ENCODE data around the gene ZNF740. TPM values are rescaled to one million over a fixed set of nuclear protein-coding genes. Genes with fewer than 3 reads are reported as not detected.
"Not testable (repeated sequence)": the region's sequence is repeated elsewhere in the genome, so short reads cannot be mapped to it uniquely, and the experiment has no call there.

Gene ZNF740
- total and polyA plus RNA-seq, 7 experiments from 2014 or later: 3.6 to 135 (median 45.6) TPM

DNA sequence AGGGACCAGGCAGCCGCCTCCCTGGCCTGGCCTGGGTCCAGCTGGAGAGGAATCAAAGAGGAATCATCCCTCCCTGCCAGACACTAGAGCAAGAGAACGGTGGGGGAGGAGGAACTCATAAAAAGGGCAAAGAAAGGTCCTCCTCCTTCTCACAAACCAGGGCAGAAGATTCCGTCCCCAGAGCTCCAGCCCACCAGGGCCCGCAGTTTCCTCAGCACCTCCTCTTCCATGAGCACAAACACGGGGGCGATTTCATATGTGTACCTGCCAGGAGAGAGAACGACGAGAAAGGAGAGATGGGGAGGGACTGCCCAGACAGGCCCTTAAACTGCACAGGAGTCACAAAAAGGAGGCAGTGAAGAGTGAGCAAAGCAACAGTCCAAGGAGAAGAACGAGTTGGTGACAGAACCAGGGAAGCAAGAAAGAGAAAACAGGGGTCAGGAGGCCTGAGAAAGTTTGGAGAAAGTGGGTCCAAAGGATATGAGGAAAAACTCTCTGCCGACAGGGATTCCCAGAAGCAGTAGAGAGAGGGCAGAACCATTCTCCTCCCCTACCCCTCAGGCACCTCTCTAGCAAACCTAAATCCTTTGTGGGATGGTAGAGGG is 8.7 kb upstream of the ZNF740 start:
- CTCF ChIA-PET: no interaction called here
- DNase-seq (no peak), ATAC-seq (no peak)
- Mint-ChIP-seq H3K9me3 (no peaks in the 10 kb centered on the region), H3K27ac (peak overlapping the region in 1 of 9 donors; percentile 47), H3K4me3 (no peak overlapping the region), H3K36me3 (peaks cover 2 to 40% (median 8%) of the 10 kb centered on the region in 5 donors), H3K4me1 (peaks cover 0 to 11% (median 2%) of the 10 kb centered on the region in 7 donors), H3K27me3 (no peaks in the 10 kb centered on the region)
- Histone ChIP-seq H3K27me3 (ENCODE audit: control insufficient read depth in 2 of 2, insufficient read depth in 2 of 2, low read length in 2 of 2) (no peaks in the 10 kb centered on the region), H3K4me3 (ENCODE audit: low read length) (no peak overlapping the region), H3K36me3 (ENCODE audit: control insufficient read depth in 2 of 3, insufficient read depth in 3 of 3, low read length in 3 of 3) (peaks cover 0 to 23% (median 0%) of the 10 kb centered on the region in 3 experiments), H3K27ac (ENCODE audit: low read depth, low read length) (no peak overlapping the region), H3K4me1 (ENCODE audit: control insufficient read depth in 2 of 2, insufficient read depth in 2 of 2, low read length in 2 of 2) (no peaks in the 10 kb centered on the region), H3K9me3 (ENCODE audit: control insufficient read depth in 2 of 3, low read length in 3 of 3) (no peaks in the 10 kb centered on the region)
- intact Hi-C loops (cut with micrococcal nuclease): no loop called here
- POLR2A ChIA-PET: interaction anchor here (1.9 kb wide), 1 partner anchor 12 kb away, joined by 4 read pairs; no protein-coding TSS in a partner anchor

DNA sequence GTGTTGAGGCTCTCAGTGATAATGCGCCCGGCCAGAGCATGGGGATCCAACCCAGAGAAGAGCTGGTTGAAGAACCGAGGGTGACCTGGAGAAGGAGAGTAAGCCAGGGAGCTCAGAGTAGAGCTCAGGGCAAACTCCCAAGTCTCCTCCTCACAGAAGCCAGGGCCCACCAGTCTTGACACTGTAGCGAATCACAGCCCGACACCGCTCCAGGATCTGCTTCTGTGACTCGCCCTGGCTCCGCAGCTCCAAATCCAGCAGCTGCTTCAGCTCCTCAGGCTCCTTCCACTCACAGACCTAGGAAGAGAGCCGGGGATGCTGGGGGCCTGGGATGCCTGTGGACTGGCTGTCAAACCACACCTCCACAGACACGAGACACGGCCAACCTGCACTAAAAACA is 8.2 kb upstream of the ZNF740 start:
- ChIA-PET CTCF (interaction anchor here (0.6 kb wide), 1 partner anchor 122 kb away, joined by 3 read pairs; no protein-coding TSS in a partner anchor), POLR2A (interaction anchor here (1.9 kb wide), 1 partner anchor 12 kb away, joined by 4 read pairs; no protein-coding TSS in a partner anchor)
- H3K4me3 Mint-ChIP-seq: no peak overlapping the region
- H3K36me3 Mint-ChIP-seq: peaks cover 2 to 36% (median 8%) of the 10 kb centered on the region in 5 donors
- peaks cover 0 to 11% (median 2%) of the 10 kb centered on the region in 7 donors for H3K4me1 Mint-ChIP-seq
- H3K27ac Mint-ChIP-seq: no peak overlapping the region
- no peaks in the 10 kb centered on the region for H3K9me3 Mint-ChIP-seq
- no peak overlapping the region for H3K4me3 ChIP-seq (ENCODE audit: low read length)
- H3K9me3 ChIP-seq (ENCODE audit: control insufficient read depth in 2 of 3, low read length in 3 of 3): no peaks in the 10 kb centered on the region
- DNase-seq (no peak), ATAC-seq (no peak)
- H3K27me3 Mint-ChIP-seq: no peaks in the 10 kb centered on the region
- intact Hi-C loops (cut with micrococcal nuclease): no loop called here
- no peaks in the 10 kb centered on the region for H3K4me1 ChIP-seq (ENCODE audit: control insufficient read depth in 2 of 2, insufficient read depth in 2 of 2, low read length in 2 of 2)
- no peaks in the 10 kb centered on the region for H3K27me3 ChIP-seq (ENCODE audit: control insufficient read depth in 2 of 2, insufficient read depth in 2 of 2, low read length in 2 of 2)
- peaks cover 0 to 23% (median 0%) of the 10 kb centered on the region in 3 experiments for H3K36me3 ChIP-seq (ENCODE audit: control insufficient read depth in 2 of 3, insufficient read depth in 3 of 3, low read length in 3 of 3)
- H3K27ac ChIP-seq (ENCODE audit: low read depth, low read length): no peak overlapping the region

DNA sequence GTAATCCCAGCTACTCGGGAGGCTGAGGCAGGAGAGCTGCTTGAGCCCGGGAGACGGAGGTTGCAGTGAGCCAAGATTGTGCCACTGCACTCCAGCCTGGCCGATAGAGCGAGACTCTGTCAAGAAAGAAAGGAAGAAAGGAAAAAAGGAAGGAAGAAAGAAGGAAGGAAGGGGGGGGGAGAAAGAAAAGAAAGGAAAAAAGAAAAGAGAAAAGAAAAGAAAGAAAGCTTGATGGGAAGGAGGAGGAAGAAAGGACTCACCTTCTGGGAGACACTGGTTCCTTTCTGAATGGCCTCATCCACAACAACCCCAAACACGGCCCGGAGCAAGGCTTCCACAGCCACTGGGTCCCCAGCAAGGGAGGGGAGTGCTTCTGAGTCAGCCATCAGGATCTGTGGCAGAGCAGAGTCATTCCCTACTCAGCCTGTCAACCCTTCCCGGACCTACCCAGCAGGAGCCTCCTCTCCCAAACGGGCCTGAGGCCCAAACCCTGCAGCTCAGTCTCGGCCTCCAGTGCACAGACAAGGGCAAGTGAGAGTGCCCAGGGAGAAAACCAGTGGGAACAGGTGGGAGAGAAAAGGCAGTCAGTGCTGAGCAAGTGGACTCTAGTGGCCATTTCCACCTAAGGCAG is 7.3 kb upstream of the ZNF740 start:
- Mint-ChIP-seq H3K9me3 (no peaks in the 10 kb centered on the region), H3K27me3 (no peaks in the 10 kb centered on the region), H3K4me3 (no peak overlapping the region), H3K27ac (no peak overlapping the region), H3K36me3 (peaks cover 2 to 31% (median 8%) of the 10 kb centered on the region in 5 donors), H3K4me1 (peaks cover 0 to 11% (median 2%) of the 10 kb centered on the region in 7 donors)
- H3K27me3 ChIP-seq (ENCODE audit: control insufficient read depth in 2 of 2, insufficient read depth in 2 of 2, low read length in 2 of 2): no peaks in the 10 kb centered on the region
- no peaks in the 10 kb centered on the region for H3K4me1 ChIP-seq (ENCODE audit: control insufficient read depth in 2 of 2, insufficient read depth in 2 of 2, low read length in 2 of 2)
- intact Hi-C loops (cut with micrococcal nuclease): no loop called here
- peaks cover 0 to 23% (median 0%) of the 10 kb centered on the region in 3 experiments for H3K36me3 ChIP-seq (ENCODE audit: control insufficient read depth in 2 of 3, insufficient read depth in 3 of 3, low read length in 3 of 3)
- ChIA-PET CTCF (no interaction called here), POLR2A (interaction anchor here (1.9 kb wide), 1 partner anchor 13 kb away, joined by 4 read pairs; no protein-coding TSS in a partner anchor)
- no peaks in the 10 kb centered on the region for H3K9me3 ChIP-seq (ENCODE audit: control insufficient read depth in 2 of 3, low read length in 3 of 3)
- H3K4me3 ChIP-seq (ENCODE audit: low read length): no peak overlapping the region
- no peak for ATAC-seq
- no peak for DNase-seq
- no peak overlapping the region for H3K27ac ChIP-seq (ENCODE audit: low read depth, low read length)

DNA sequence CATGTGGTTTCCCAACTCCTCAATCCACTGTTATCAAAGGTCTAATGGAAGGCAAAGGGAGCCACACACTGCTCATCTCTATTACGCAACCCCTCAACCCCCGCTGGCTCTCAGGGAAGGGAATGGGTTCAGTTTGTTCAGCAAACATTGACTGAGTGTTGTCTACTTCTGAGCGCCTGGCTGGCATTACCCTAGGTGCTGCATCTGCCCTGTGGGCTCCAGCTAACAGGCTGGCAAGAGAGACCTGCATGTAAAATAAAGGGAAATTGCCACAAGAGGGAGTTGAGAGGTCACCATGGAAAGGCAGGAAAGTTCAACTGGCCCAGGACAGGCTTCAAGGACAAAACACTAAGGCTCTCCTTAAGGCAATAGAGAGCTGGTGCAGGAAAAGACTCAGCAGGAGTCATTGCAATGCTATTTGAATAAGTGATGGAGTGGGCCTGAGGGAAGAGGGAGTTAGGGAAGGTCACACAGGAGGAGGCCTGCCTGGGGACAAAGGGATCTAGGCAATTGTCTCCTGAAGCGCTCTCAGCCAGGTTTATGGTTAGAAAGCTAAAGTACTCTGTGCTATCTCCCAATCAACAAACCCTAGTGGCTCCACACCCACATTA is 5.5 kb upstream of the ZNF740 start:
- ATAC-seq: no peak
- Mint-ChIP-seq H3K4me3 (no peak overlapping the region), H3K9me3 (no peaks in the 10 kb centered on the region)

DNA sequence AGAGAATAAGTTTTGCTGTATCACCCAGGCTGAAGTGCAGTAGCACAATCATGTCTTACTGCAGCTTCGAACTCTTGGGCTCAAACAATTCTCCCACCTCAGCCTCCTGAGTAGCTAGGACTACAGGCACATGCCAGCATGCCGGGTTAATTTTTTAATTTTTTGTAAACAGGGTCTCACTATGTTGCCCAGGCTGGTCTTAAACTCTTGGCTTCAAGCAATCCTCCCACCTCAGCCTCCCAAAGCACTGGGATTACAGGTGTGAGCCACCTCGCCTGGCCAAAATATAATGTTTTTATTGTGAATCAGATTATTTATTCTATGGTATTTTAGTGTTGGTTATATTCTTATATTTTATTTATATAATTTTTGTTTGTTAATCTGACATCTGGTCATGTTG is 3.8 kb upstream of the ZNF740 start:
- H3K9me3 Mint-ChIP-seq: no peaks in the 10 kb centered on the region
- H3K36me3 Mint-ChIP-seq: peaks cover 3 to 14% (median 9%) of the 10 kb centered on the region in 5 donors
- ATAC-seq (no peak), DNase-seq (no peak)
- ChIA-PET POLR2A (interaction anchor here (1.0 to 1.3 kb wide), 3 partner anchors 9 to 118 kb away, joined by 3 to 5 read pairs (median 3); partner anchors contain the start of gene PFDN5), CTCF (interaction anchor here (0.5 to 1.4 kb wide), 2 partner anchors 14 to 35 kb away, joined by 3 to 5 read pairs; no protein-coding TSS in a partner anchor)
- peaks cover 16 to 28% (median 20%) of the 10 kb centered on the region in 7 donors for H3K4me1 Mint-ChIP-seq
- Histone ChIP-seq H3K9me3 (ENCODE audit: control insufficient read depth in 2 of 3, low read length in 3 of 3) (no peaks in the 10 kb centered on the region), H3K27ac (ENCODE audit: low read depth, low read length) (no peak overlapping the region), H3K36me3 (ENCODE audit: control insufficient read depth in 2 of 3, insufficient read depth in 3 of 3, low read length in 3 of 3) (peaks cover 0 to 12% (median 2%) of the 10 kb centered on the region in 3 experiments), H3K4me3 (ENCODE audit: low read length) (no peak overlapping the region), H3K4me1 (ENCODE audit: control insufficient read depth in 2 of 2, insufficient read depth in 2 of 2, low read length in 2 of 2) (peaks cover 13 to 15% of the 10 kb centered on the region in 2 donors), H3K27me3 (ENCODE audit: control insufficient read depth in 2 of 2, insufficient read depth in 2 of 2, low read length in 2 of 2) (no peaks in the 10 kb centered on the region)
- intact Hi-C loops (cut with micrococcal nuclease): no loop called here
- H3K27me3 Mint-ChIP-seq: no peaks in the 10 kb centered on the region
- H3K4me3 Mint-ChIP-seq: no peak overlapping the region
- H3K27ac Mint-ChIP-seq: peak overlapping the region in 1 of 9 donors; percentile 31

More for the DNA sequence above, 5.5 kb upstream of the ZNF740 start:
- no peaks in the 10 kb centered on the region for H3K27me3 Mint-ChIP-seq
- no peak overlapping the region for H3K4me3 ChIP-seq (ENCODE audit: low read length)
- H3K36me3 ChIP-seq (ENCODE audit: control insufficient read depth in 2 of 3, insufficient read depth in 3 of 3, low read length in 3 of 3): peaks cover 0 to 19% (median 0%) of the 10 kb centered on the region in 3 experiments
- peaks cover 6 to 9% of the 10 kb centered on the region in 2 donors for H3K4me1 ChIP-seq (ENCODE audit: control insufficient read depth in 2 of 2, insufficient read depth in 2 of 2, low read length in 2 of 2)
- H3K9me3 ChIP-seq (ENCODE audit: control insufficient read depth in 2 of 3, low read length in 3 of 3): no peaks in the 10 kb centered on the region
- intact Hi-C loops (cut with micrococcal nuclease): no loop called here
- H3K27ac ChIP-seq (ENCODE audit: low read depth, low read length): no peak overlapping the region
- no peaks in the 10 kb centered on the region for H3K27me3 ChIP-seq (ENCODE audit: control insufficient read depth in 2 of 2, insufficient read depth in 2 of 2, low read length in 2 of 2)
- CTCF ChIA-PET: interaction anchor here (0.6 to 1.7 kb wide), 5 partner anchors 12 to 121 kb away, joined by 3 to 7 read pairs (median 4); partner anchors contain the start of gene PFDN5
- peaks cover 2 to 26% (median 8%) of the 10 kb centered on the region in 5 donors for H3K36me3 Mint-ChIP-seq
- DNase-seq: no peak
- H3K4me1 Mint-ChIP-seq: peaks cover 9 to 20% (median 11%) of the 10 kb centered on the region in 7 donors
- no peak overlapping the region for H3K27ac Mint-ChIP-seq
- POLR2A ChIA-PET: interaction anchor here (0.9 to 1.6 kb wide), 4 partner anchors 12 to 32 kb away, joined by 3 to 6 read pairs (median 3); partner anchors contain the start of gene ITGB7

DNA sequence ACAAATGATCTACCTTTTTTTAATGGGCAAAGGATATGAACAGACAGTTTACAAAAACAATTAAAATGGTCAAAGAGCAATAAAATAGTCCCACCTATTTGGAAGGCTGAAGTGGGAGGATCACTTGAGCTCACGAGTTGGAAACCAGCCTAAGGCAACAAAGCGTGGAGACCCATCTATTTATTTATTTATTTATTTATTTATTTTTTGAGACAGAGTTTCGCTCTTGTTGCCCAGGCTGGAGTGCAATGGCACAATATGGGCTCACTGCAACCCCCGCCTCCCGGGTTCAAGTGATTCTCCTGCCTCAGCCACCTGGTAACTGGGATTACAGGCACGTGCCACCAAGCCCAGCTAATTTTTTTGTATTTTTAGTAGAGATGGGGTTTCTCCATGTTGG is 3.1 kb upstream of the ZNF740 start:
- Histone ChIP-seq H3K4me1 (ENCODE audit: control insufficient read depth in 2 of 2, insufficient read depth in 2 of 2, low read length in 2 of 2) (peaks cover 20 to 22% of the 10 kb centered on the region in 2 donors), H3K36me3 (ENCODE audit: control insufficient read depth in 2 of 3, insufficient read depth in 3 of 3, low read length in 3 of 3) (peaks cover 0 to 11% (median 5%) of the 10 kb centered on the region in 3 experiments)
- H3K27me3 ChIP-seq (ENCODE audit: control insufficient read depth in 2 of 2, insufficient read depth in 2 of 2, low read length in 2 of 2); ATAC-seq; intact Hi-C loops (cut with micrococcal nuclease); H3K9me3 ChIP-seq (ENCODE audit: control insufficient read depth in 2 of 3, low read length in 3 of 3); H3K27me3 Mint-ChIP-seq; H3K4me3 ChIP-seq (ENCODE audit: low read length); H3K9me3 Mint-ChIP-seq; H3K27ac ChIP-seq (ENCODE audit: low read depth, low read length); DNase-seq; H3K4me3 Mint-ChIP-seq: not testable (repeated sequence)
- H3K36me3 Mint-ChIP-seq: peaks cover 2 to 17% (median 13%) of the 10 kb centered on the region in 5 donors
- CTCF ChIA-PET: interaction anchor here (0.5 to 1.4 kb wide), 2 partner anchors 15 to 35 kb away, joined by 3 to 5 read pairs; no protein-coding TSS in a partner anchor
- peaks cover 23 to 35% (median 27%) of the 10 kb centered on the region in 7 donors for H3K4me1 Mint-ChIP-seq
- POLR2A ChIA-PET: interaction anchor here (0.7 to 1.3 kb wide), 3 partner anchors 26 to 905 kb away, joined by 3 to 5 read pairs (median 3); partner anchors contain the start of gene PFDN5
- peak overlapping the region in 3 of 9 donors; percentile 31 to 61 (median 31) for H3K27ac Mint-ChIP-seq
